ENCODE results near the gene SPRR2G. TPM values are rescaled to one million over a fixed set of nuclear protein-coding genes. Genes with fewer than 3 reads are reported as not detected.

Gene SPRR2G
- polyA plus RNA-seq, 1 donor (not counting 4 experiments of a cell fraction or from before 2014, with no cell fraction given): 6.2 TPM

DNA sequence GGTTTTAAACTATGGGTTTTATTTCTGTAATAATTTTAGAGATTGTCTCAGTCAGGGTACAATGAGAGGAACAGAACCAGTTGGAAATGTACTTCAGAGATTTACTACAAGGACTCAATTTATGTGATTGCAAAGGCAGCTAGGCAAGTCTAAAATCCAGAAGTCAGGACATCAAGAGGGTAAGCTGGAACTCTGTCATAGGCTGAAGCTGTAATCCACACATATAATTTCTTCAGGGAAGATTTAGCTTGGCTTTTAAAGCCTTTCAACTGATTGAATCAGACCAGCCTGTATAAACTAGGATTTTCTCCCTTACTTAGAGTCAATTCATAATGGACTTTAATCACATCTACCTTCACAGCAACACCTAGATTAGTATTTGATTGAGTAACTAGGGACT is 28.2 kb upstream of the SPRR2G start:
- FAIRE-seq (peak; percentile 61), DNase-seq (ENCODE audit: low read depth, low spot score) (no peak)
- H3K9me1 ChIP-seq (ENCODE audit: control insufficient read depth, extremely low read depth, insufficient read depth, low read length): no peaks in the 10 kb centered on the region
- no peaks in the 10 kb centered on the region for H3K79me2 ChIP-seq (ENCODE audit: control insufficient read depth, insufficient read depth, low read length)
- dilution Hi-C loops (cut with MboI; ENCODE audit: extremely low pct_ligation_motif_present, low sequenced_read_pairs): no loop called here
- H3K27ac ChIP-seq (ENCODE audit: control insufficient read depth, insufficient read depth, low read length): no peak overlapping the region
- no peak overlapping the region for H2AFZ ChIP-seq (ENCODE audit: control insufficient read depth, low read length)
- no peak for TF ChIP-seq EZH2 (IDR thresholded peaks at IDR 0.05; ENCODE audit: low read length)
- TF ChIP-seq, protein P1, sequence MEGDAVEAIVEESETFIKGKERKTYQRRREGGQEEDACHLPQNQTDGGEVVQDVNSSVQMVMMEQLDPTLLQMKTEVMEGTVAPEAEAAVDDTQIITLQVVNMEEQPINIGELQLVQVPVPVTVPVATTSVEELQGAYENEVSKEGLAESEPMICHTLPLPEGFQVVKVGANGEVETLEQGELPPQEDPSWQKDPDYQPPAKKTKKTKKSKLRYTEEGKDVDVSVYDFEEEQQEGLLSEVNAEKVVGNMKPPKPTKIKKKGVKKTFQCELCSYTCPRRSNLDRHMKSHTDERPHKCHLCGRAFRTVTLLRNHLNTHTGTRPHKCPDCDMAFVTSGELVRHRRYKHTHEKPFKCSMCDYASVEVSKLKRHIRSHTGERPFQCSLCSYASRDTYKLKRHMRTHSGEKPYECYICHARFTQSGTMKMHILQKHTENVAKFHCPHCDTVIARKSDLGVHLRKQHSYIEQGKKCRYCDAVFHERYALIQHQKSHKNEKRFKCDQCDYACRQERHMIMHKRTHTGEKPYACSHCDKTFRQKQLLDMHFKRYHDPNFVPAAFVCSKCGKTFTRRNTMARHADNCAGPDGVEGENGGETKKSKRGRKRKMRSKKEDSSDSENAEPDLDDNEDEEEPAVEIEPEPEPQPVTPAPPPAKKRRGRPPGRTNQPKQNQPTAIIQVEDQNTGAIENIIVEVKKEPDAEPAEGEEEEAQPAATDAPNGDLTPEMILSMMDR (optimal IDR thresholded peaks at IDR 0.05 in 1 of 3, IDR thresholded peaks at IDR 0.05 in 1 of 3, conservative IDR thresholded peaks at IDR 0.05 in 1 of 3; ENCODE audit: extremely low read depth in 1 of 3, insufficient read depth in 2 of 3, low read length in 3 of 3): no peak
- H3K4me2 ChIP-seq (ENCODE audit: control insufficient read depth, extremely low read depth, insufficient read depth, low read depth, low read length): no peak overlapping the region
- H3K9ac ChIP-seq (ENCODE audit: control insufficient read depth, extremely low read depth, insufficient read depth, low read length): no peak overlapping the region
- H3K9me3 ChIP-seq (ENCODE audit: control insufficient read depth, low read depth, low read length): no peaks in the 10 kb centered on the region
- H3K4me3 ChIP-seq (ENCODE audit: control insufficient read depth in 2 of 3, extremely low read depth in 1 of 3, insufficient read depth in 2 of 3, low read depth in 1 of 3, low read length in 3 of 3): no peak overlapping the region
- H4K20me1 ChIP-seq (ENCODE audit: control insufficient read depth, extremely low read depth, insufficient read depth, low read length): no peaks in the 10 kb centered on the region
- no peaks in the 10 kb centered on the region for H3K36me3 ChIP-seq (ENCODE audit: control insufficient read depth in 2 of 2, extremely low read depth in 1 of 2, insufficient read depth in 2 of 2, low read length in 2 of 2)
- no peaks in the 10 kb centered on the region for H3K27me3 ChIP-seq (ENCODE audit: control insufficient read depth, extremely low read depth, insufficient read depth, low read length)
- H3K4me1 ChIP-seq (ENCODE audit: control insufficient read depth, extremely low read depth, insufficient read depth, low read length): peaks cover 21% of the 10 kb centered on the region

- TF ChIP-seq, protein P1 (optimal IDR thresholded peaks at IDR 0.05 in 1 of 3, IDR thresholded peaks at IDR 0.05 in 1 of 3, conservative IDR thresholded peaks at IDR 0.05 in 1 of 3; ENCODE audit: extremely low read depth in 1 of 3, insufficient read depth in 2 of 3, low read length in 3 of 3): no peak
- no peak for TF ChIP-seq EZH2 (IDR thresholded peaks at IDR 0.05; ENCODE audit: low read length)
- peak overlapping the region; percentile 23 for H3K9ac ChIP-seq (ENCODE audit: control insufficient read depth, extremely low read depth, insufficient read depth, low read length)
- H3K27ac ChIP-seq (ENCODE audit: control insufficient read depth, insufficient read depth, low read length): peak overlapping the region; percentile 77
- H4K20me1 ChIP-seq (ENCODE audit: control insufficient read depth, extremely low read depth, insufficient read depth, low read length): no peaks in the 10 kb centered on the region
- H3K27me3 ChIP-seq (ENCODE audit: control insufficient read depth, extremely low read depth, insufficient read depth, low read length): no peaks in the 10 kb centered on the region
- H3K4me1 ChIP-seq (ENCODE audit: control insufficient read depth, extremely low read depth, insufficient read depth, low read length): peaks cover 20% of the 10 kb centered on the region
- H3K36me3 ChIP-seq (ENCODE audit: control insufficient read depth in 2 of 2, extremely low read depth in 1 of 2, insufficient read depth in 2 of 2, low read length in 2 of 2): no peaks in the 10 kb centered on the region
- no peaks in the 10 kb centered on the region for H3K9me1 ChIP-seq (ENCODE audit: control insufficient read depth, extremely low read depth, insufficient read depth, low read length)
- H3K79me2 ChIP-seq (ENCODE audit: control insufficient read depth, insufficient read depth, low read length): no peaks in the 10 kb centered on the region
- peak overlapping the region; percentile 80 for H3K4me2 ChIP-seq (ENCODE audit: control insufficient read depth, extremely low read depth, insufficient read depth, low read depth, low read length)
- H2AFZ ChIP-seq (ENCODE audit: control insufficient read depth, low read length): peak overlapping the region; percentile 87
- dilution Hi-C loops (cut with MboI; ENCODE audit: extremely low pct_ligation_motif_present, low sequenced_read_pairs): no loop called here
- peak overlapping the region in 2 of 3 experiments; percentile 5 to 36 for H3K4me3 ChIP-seq (ENCODE audit: control insufficient read depth in 2 of 3, extremely low read depth in 1 of 3, insufficient read depth in 2 of 3, low read depth in 1 of 3, low read length in 3 of 3)
- FAIRE-seq (peak; percentile 95), DNase-seq (ENCODE audit: low read depth, low spot score) (no peak)
- no peaks in the 10 kb centered on the region for H3K9me3 ChIP-seq (ENCODE audit: control insufficient read depth, low read depth, low read length)
These were observed 23.9 kb upstream of the SPRR2G start for GRCh38 chr1:153174624-153175023.

All from keratinocyte (primary cell).